AG09319 (cell line): Measurements from ENCODE around the gene OR10H2.
"Not testable (repeated sequence)": the region's sequence is repeated elsewhere in the genome, so short reads cannot be mapped to it uniquely, and the experiment has no call there.

Experiments
- DNase-seq: peaks from one replicate; pipeline ENCODE4 v3.0.0-alpha.2; 2010; ENCODE audit warnings: low read depth; ENCODE audit errors: extremely low read depth
- TF ChIP-seq, protein P1 (sequence below): IDR thresholded peaks from 2 replicates; pipeline ENCODE4 v1.5.1; 2011; ENCODE audit warnings: low read depth, mild to moderate bottlenecking, inconsistent platforms, low read length, moderate library complexity

Gene OR10H2

DNA sequence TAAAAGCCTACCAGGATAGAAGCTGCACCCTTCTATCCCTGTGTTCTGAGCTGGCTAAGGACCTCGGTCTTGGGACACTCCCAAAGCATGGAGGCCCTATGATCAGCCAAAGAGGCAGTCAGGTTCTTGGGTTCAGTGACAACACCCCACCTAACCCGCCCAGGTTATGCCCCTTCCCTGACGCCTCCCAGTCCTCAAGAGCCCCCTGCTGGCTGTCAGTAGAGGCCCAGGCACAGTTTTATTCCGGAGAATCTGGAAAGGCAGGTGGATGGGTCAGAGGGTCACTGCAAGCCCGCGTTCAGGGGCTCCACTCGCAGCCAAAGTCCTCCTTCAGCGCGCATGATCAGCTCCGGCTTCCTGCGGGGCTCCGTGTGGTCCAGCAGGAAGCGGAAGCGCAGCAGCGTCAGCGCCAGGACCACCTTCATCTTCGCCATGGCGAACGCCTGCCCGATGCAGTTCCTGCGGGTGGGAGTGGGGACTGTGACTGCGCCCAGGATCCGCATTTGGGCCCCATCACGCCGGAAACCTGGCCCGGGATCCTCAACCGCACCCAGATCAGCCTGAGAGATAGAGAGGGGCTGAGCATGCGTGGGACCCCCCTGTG is 32.2 kb downstream of the OR10H2 start:
- TF ChIP-seq, protein P1, sequence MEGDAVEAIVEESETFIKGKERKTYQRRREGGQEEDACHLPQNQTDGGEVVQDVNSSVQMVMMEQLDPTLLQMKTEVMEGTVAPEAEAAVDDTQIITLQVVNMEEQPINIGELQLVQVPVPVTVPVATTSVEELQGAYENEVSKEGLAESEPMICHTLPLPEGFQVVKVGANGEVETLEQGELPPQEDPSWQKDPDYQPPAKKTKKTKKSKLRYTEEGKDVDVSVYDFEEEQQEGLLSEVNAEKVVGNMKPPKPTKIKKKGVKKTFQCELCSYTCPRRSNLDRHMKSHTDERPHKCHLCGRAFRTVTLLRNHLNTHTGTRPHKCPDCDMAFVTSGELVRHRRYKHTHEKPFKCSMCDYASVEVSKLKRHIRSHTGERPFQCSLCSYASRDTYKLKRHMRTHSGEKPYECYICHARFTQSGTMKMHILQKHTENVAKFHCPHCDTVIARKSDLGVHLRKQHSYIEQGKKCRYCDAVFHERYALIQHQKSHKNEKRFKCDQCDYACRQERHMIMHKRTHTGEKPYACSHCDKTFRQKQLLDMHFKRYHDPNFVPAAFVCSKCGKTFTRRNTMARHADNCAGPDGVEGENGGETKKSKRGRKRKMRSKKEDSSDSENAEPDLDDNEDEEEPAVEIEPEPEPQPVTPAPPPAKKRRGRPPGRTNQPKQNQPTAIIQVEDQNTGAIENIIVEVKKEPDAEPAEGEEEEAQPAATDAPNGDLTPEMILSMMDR: no peak
- DNase-seq: no peak

DNA sequence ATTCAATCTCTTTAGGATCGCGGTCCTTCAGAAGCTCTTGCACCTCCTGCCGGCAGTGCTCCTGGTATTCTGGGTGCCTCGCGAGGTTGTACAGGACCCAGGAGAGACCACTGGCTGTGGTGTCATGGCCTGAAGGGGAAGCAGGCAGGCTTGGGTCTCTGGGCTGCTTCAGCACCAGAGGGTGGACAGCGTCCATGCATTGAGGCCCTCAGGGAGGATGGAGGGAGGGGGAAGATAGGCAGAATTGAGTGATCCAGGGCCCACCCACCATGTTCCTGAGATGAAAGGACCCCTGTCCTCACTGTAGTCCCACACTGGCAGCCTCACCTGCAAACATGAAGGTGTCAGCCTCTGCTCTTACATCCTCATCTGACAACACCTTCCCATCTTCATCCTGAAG is 41.8 kb downstream of the OR10H2 start:
- no peak for DNase-seq
- TF ChIP-seq, protein P1: no peak

- DNase-seq: not testable (repeated sequence)
Observed at GRCh38 chr19:15774159-15774558, 46.3 kb downstream of the OR10H2 start.

DNA sequence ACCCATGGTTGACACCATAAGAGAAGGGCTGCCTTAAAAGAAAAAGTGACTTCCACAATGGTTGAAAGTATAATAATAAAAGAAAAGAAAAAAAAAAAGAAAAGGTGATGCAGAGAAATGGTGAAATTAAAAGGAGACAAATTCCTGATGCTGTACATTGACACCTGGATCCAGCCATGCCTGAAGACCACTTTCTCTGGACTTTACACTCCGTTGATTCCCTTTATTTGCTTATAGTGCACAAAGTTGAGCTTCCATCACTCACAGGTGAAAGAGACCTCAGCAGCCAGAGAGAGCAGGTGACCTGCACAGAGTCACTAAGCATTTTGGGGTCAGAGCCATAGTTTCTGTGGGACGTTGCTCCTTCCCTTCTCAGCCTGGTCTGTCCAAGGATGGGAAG is 47.4 kb downstream of the OR10H2 start:
- DNase-seq: no peak
- TF ChIP-seq, protein P1: no peak

GRCh38 chr19:15776264-15776663 is 48.4 kb downstream of the OR10H2 start:
- no peak for DNase-seq
- TF ChIP-seq, protein P1: no peak

DNA sequence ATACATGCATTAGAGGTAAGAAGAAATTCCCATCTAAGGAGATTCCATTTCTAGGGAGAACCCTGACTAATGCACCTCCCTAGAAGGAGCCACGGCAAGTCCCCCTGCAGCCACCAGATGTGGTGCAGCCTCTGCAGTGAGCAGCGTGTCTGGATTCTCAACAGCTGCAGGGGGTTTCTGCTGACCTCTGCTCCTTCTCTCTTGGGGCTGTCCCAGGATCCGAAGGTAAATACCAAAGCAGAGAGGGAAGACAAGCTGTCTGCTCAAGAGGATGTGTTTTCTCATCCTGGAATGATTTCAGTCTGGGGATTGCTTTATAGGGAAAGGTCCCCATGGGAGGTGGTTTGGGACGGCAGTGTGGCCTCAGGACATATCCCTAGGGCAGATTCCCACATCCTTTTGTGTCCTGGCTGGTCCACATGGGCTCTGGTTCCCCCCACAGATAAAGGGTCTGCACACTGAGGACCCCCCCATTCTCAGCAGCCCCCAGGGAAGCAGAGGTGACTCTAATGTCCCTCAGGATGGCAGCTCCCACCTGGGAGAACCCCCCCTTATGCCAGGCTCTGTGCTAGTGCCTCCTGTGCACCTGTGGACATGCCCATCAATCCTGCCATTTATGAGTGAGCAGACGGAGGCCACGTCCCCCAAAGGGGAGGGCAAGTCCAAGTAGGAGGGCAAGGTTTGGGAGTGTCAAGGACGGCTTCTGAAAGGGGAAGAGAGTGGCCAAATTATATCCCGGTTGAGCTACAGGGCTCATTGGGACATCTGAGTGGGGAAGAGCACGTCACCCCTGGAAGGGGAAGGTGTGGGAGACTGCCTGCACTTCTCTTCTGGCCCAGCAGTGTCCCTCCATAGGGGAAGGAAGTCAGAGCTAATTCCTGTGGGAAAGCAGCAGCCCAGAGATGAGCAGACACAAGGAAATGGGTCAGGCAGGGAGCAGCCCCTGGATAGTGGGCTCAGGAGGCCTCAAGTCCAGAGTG is 49.5 kb downstream of the OR10H2 start:
- TF ChIP-seq, protein P1: no peak
- DNase-seq: no peak
